ENCODE measurements around the gene KCNQ5. TPM values are rescaled to one million over a fixed set of nuclear protein-coding genes. Genes with fewer than 3 reads are reported as not detected.

KCNQ5 gene
- polyA plus RNA-seq, 3 donors = not detected

DNA sequence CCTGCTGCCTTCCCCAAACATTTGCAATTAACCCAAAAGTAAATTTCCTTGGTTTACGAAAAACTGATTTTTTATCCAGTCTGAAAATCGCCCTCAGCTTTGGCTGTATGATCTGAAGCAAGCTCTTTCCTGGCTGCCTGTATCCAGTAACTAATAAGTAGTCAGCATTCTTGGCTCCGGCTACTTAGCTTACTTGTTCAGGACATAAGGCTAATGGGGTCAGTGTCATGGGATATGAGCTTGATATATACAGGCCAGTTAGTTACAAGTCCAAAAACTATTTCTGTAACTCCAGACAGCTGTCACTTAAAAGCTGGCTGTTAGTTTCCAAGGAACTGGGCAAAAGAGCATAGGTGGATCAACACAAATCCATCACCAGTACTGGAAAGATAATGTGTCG is 547.2 kb downstream of the KCNQ5 start:
- Mint-ChIP-seq H3K4me3 (no peak overlapping the region), H3K4me1 (no peaks in the 10 kb centered on the region), H3K9me3 (no peaks in the 10 kb centered on the region), H3K27ac (no peak overlapping the region), H3K27me3 (ENCODE audit: low read depth in 3 of 3) (no peaks in the 10 kb centered on the region), H3K36me3 (no peaks in the 10 kb centered on the region)
- no peaks in the 10 kb centered on the region for H3K9me3 ChIP-seq (replicated peaks in 1 of 2; ENCODE audit: control insufficient read depth in 1 of 2, insufficient read depth in 1 of 2, low read length in 2 of 2)
- H2AFZ ChIP-seq (ENCODE audit: insufficient read depth, low read depth, low read length, poor library complexity, severe bottlenecking) = no peak overlapping the region
- DNase-seq = no peak
- intact Hi-C loops (cut with micrococcal nuclease) = no loop called here
- H3K27ac ChIP-seq (ENCODE audit: low read depth in 1 of 2, low read length in 2 of 2) = no peak overlapping the region
- no peaks in the 10 kb centered on the region for H3K79me2 ChIP-seq (ENCODE audit: insufficient read depth, low read length)
- H3K27me3 ChIP-seq (ENCODE audit: control insufficient read depth in 2 of 2, insufficient read depth in 2 of 2, low read length in 2 of 2) = no peaks in the 10 kb centered on the region
- H3K4me3 ChIP-seq (replicated peaks in 1 of 3; ENCODE audit: low read depth in 2 of 3, low read length in 3 of 3) = no peak overlapping the region
- no peaks in the 10 kb centered on the region for H3K36me3 ChIP-seq (replicated peaks in 1 of 2; ENCODE audit: control insufficient read depth in 1 of 2, insufficient read depth in 2 of 2, low read length in 2 of 2)
- H3K4me1 ChIP-seq (ENCODE audit: control insufficient read depth in 1 of 2, insufficient read depth in 2 of 2, low read length in 2 of 2) = no peaks in the 10 kb centered on the region
- no peaks in the 10 kb centered on the region for H4K20me1 ChIP-seq (ENCODE audit: insufficient read depth, low read length)
- TF ChIP-seq CTCF (IDR thresholded peaks at IDR 0.05) = no peak
- WGBS (ENCODE audit: insufficient coverage) = 50% methylated on average over 2 of the region's 4 CpGs
- H3K4me2 ChIP-seq (replicated peaks; ENCODE audit: extremely low read depth, low read length, poor library complexity, severe bottlenecking) = no peak overlapping the region
- H3K9ac ChIP-seq (ENCODE audit: insufficient read depth, low read length, poor library complexity, severe bottlenecking) = no peak overlapping the region

DNA sequence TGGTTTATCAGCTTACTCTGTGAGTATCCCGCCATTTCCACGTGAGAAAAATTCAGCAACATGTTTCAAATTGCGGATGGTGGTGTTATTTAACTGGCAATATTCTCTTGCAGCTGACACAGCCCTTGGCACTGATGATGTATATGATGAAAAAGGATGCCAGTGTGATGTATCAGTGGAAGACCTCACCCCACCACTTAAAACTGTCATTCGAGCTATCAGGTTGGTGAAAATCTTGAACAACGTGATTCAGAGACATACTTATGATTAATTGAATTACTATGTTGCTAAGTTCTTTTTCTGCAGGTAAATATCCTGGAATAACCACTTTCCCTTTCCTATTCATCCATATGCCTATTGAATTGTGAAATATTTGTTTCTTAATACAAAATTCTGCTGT is 547.8 kb downstream of the KCNQ5 start:
- Histone ChIP-seq H3K4me1 (ENCODE audit: control insufficient read depth in 1 of 2, insufficient read depth in 2 of 2, low read length in 2 of 2) (no peaks in the 10 kb centered on the region), H4K20me1 (ENCODE audit: insufficient read depth, low read length) (no peaks in the 10 kb centered on the region), H3K9me3 (replicated peaks in 1 of 2; ENCODE audit: control insufficient read depth in 1 of 2, insufficient read depth in 1 of 2, low read length in 2 of 2) (no peaks in the 10 kb centered on the region), H2AFZ (ENCODE audit: insufficient read depth, low read depth, low read length, poor library complexity, severe bottlenecking) (no peak overlapping the region), H3K4me2 (replicated peaks; ENCODE audit: extremely low read depth, low read length, poor library complexity, severe bottlenecking) (no peak overlapping the region), H3K27me3 (ENCODE audit: control insufficient read depth in 2 of 2, insufficient read depth in 2 of 2, low read length in 2 of 2) (no peaks in the 10 kb centered on the region), H3K4me3 (replicated peaks in 1 of 3; ENCODE audit: low read depth in 2 of 3, low read length in 3 of 3) (no peak overlapping the region), H3K79me2 (ENCODE audit: insufficient read depth, low read length) (no peaks in the 10 kb centered on the region), H3K9ac (ENCODE audit: insufficient read depth, low read length, poor library complexity, severe bottlenecking) (no peak overlapping the region), H3K27ac (ENCODE audit: low read depth in 1 of 2, low read length in 2 of 2) (no peak overlapping the region), H3K36me3 (replicated peaks in 1 of 2; ENCODE audit: control insufficient read depth in 1 of 2, insufficient read depth in 2 of 2, low read length in 2 of 2) (no peaks in the 10 kb centered on the region)
- no peak overlapping the region for H3K4me3 Mint-ChIP-seq
- intact Hi-C loops (cut with micrococcal nuclease) = no loop called here
- no peak for DNase-seq
- no peak overlapping the region for H3K27ac Mint-ChIP-seq
- no peaks in the 10 kb centered on the region for H3K36me3 Mint-ChIP-seq
- H3K4me1 Mint-ChIP-seq = no peaks in the 10 kb centered on the region
- TF ChIP-seq CTCF (IDR thresholded peaks at IDR 0.05) = no peak
- H3K27me3 Mint-ChIP-seq (ENCODE audit: low read depth in 3 of 3) = no peaks in the 10 kb centered on the region
- H3K9me3 Mint-ChIP-seq = no peaks in the 10 kb centered on the region
- no CpG with 5 or more reads among the region's 5 CpGs for WGBS (ENCODE audit: insufficient coverage)

Data from CD14-positive monocyte (primary cell).